GM18909 (cell line): ENCODE measurements around the gene CRY1.
A peak's percentile ranks its signal among the peaks of the same experiment; 100 is the strongest.
"Not testable (repeated sequence)": the region's sequence is repeated elsewhere in the genome, so short reads cannot be mapped to it uniquely, and the experiment has no call there.

Experiments
- ATAC-seq: cut with Tn5 transposase; IDR thresholded peaks from one replicate; pipeline ENCODE4 v1.9.1; 2021; ENCODE audit warnings: mild to moderate bottlenecking; ENCODE audit not compliant: unreplicated experiment, poor library complexity

The CRY1 gene

GRCh38 chr12:107019546-107019945 is 73.8 kb downstream of the CRY1 start:
- no peak for ATAC-seq

DNA sequence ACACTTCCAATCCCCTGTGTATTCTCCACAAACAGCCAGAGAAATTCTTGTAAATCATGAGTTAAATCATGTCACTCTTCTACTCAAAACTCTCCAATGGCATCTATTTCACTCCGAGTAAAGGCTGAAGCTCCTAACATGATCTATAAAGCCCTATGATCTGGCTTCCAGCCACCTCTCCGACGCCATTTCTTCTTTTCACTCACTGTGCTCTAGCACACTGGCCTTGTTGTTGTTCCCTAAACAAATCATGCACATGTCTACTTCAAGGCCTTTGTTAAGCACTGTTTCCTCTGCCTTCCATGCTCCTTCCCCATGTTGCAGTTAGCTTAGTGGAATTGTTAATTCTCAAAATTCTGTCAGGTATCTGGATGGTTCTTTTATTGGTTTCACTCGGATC is 76.3 kb downstream of the CRY1 start:
- ATAC-seq: no peak

DNA sequence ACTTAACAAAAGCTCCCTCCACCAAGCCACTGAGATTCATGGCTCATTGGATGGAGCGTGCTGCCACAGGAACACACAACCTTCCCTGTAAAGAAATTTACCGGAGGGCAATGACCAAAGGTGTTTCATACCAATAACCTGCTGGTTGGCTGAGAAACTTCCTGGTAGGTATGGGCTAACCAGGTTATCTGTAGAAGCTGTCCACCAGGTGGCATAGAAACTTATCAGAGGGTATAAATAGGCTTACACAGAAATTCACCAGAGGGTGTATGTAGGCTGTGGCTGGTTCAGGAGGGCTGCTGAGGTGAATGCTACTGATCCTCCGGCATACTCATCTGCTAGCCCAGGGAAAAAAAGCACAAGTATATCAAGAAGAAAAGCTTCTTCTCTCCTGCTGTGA is 79.3 kb downstream of the CRY1 start:
- ATAC-seq: no peak

GRCh38 chr12:107012736-107013425 is 80.5 kb downstream of the CRY1 start:
- ATAC-seq: no peak

- ATAC-seq: no peak
Measured at GRCh38 chr12:107011519-107011918, 81.8 kb downstream of the CRY1 start.

DNA sequence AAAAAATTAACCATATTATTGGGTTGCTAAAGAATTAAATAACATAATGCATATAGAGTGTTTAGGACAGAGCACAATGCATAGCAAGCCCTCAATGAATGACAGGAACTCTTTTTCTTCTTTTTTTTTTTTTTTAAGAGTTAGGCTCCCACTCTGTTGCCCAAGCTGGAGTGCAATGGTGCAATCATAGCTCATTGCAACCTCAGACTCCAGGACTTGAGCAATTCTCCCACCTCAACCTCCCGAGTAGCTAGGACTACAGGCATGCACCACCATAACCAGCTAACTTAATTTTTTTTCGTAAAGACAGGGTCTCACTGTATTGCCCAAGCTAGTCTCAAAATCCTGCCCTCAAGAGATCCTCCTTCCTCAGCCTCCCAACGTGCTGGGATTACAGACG is 85.9 kb downstream of the CRY1 start:
- no peak for ATAC-seq

DNA sequence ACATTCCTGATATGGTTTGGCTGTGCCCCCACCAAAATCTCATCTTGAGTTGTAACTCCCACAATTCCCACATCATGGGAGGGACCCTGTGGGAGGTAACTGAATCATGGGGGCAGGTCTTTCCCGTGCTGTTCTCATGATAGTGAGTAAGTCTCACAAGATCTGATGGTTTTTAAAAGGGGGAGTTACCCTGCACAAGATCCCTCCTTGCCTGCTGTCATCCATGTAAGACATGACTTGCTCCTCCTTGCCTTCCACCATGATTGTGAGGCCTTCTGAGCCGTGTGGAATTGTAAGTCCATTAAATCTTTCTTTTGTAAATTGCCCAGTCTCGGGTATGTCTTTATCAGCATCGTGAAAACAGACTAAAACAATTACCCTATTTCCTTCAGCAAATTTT is 90.7 kb downstream of the CRY1 start:
- not testable (repeated sequence) for ATAC-seq

- no peak for ATAC-seq
Measured at GRCh38 chr12:106999446-106999845, 93.9 kb downstream of the CRY1 start.

GRCh38 chr12:106997916-106998315 is 95.4 kb downstream of the CRY1 start:
- ATAC-seq: no peak

- not testable (repeated sequence) for ATAC-seq
Measured at GRCh38 chr12:106996102-106996501, 97.2 kb downstream of the CRY1 start.

- ATAC-seq: no peak
Measured at GRCh38 chr12:106994579-106995220, 98.6 kb downstream of the CRY1 start.

DNA sequence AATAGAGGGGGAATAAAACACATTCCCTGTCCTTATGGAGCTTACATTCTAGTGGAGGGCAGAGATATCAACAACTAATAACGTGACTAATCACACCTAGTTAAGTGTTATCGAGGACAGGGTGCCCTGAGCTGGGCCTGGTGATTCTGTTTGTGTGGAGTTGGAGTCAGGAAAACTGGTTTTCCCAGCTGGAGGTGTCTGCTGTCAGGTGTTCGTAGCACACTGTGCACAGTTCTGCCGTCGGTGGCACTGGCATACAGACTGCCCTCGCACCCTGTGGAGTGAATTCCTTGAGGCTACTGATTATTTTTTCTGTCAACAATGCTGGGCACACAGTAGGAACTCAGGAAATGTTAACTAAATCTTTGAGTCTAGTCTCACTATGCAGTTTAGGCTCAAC is 105.5 kb downstream of the CRY1 start:
- no peak for ATAC-seq

DNA sequence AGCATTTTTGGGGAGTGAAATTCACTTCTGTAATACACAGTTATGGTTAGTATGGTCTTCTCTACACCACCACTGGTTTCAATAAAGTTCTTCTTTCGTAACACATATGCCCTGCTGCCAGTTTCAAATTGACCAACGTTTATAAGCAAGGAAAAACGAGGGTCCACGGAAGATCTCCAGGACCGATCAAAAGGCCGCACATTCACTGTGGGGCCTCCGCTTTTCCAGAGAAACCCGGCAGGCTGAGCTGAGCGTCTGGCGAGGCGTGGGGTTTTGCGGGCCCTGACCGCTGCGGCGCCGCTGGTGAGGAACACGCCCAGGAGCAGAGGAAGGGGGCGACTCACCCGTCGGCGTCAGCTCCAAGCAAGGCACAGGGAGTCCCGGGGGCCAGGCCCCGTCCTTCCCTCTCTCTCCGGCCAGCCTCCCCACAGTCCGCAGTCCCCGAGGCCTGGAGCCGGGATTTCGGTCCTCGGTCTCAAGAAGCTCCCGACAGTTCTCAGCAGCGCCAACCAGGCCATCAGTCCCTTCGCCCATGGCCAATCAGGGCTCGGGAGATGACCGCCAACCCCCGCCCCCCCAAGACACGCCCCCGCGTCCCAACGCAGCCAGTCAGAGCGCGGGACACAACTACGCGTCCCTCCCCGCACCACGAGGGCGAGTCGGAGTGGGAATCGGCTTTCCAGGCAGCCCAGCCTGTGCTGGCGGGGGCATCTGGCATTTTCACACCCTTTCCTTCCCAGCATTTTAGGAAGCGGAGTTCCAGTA is 106.5 kb downstream of the CRY1 start, which contains the start of gene MTERF2:
Gene MTERF2 (minus strand): TSS at position 522 of the 765 bp plus-strand sequence. CDS start 8,432 bp downstream, outside the sequence.
- ATAC-seq: peak; percentile 93

DNA sequence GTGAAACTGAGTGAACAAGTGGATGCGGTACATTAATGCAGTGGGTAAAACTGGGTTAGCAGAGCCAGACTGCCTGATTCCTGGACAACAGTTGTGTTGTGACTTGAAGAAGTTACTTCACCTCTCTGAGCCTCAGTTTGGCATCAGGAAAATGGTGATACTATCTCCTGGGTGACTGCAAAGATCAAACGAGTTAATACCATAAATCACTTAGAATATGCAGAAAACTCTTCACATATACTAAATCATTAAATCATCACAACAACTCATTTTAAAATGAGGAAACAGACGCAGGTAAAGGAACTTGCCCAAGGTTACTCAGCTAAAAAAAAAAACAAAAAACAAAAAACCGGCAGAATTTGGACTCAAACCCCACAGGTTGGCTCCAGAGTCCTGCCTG is 107.2 kb downstream of the CRY1 start:
- no peak for ATAC-seq

GRCh38 chr12:106985479-106985878 is 107.9 kb downstream of the CRY1 start:
- no peak for ATAC-seq

DNA sequence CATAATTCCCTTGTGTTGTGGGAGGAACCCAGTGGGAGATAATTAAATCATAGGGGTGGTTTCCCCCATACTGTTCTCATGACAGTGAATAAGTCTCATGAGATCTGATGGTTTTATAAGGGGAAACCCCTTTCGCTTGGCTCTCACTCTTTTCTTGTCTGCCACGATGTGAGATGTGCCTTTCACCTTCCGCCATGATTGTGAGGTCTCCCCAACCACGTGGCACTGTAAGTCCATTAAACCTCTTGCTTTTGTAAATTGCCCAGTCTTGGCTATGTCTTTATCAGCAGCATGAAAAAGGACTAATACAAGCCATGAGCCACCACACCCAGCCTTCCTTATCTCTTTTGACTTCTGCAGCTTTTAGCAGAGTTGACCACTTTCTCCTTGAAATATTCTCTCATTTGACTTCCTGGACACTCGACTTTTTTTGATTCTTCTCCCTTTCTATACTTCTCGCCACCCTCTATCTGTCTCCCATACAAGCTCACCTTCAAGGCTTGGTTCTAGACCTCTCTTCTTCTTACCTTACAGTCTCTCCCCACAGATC is 108.7 kb downstream of the CRY1 start:
- ATAC-seq: no peak

DNA sequence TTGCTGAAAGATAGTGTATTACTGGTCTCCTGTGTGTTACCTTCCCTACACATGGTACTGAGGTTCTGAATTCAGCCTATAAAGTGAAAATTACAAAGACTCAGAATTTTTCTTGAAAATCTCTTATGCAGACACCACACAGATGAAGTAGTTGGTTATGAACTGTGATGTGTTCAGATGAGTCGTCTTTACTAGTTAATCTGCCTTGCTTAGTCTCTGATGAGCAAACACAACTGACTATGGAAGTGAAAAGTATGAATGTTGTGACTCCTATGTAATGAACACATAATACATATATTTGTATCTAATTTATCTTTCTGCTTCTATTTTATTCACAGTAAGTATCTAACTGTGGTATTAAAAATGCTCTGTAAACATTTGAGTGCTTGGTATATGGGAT is 111.1 kb downstream of the CRY1 start:
- no peak for ATAC-seq

- no peak for ATAC-seq
Measured at GRCh38 chr12:106981788-106982187, 111.6 kb downstream of the CRY1 start.

DNA sequence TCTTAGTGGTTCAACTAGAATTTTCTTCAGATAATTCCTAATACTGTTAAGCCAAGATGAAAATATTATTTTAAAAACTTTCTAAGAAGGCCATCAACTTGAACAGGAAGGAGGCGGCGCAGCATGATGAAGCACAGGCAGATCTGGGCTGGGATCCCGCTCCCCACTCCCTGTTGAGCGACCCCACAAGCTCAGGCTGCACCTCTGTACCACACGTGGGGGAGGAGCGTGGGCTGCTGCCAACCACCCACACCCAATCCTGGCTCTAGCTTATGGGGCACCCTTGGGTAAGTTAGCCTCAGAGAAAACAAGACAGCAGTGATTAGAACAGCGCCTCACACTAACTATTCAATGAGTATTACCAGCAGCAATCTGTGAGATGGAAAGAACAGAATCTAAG is 112.4 kb downstream of the CRY1 start:
- ATAC-seq: no peak

- no peak for ATAC-seq
Measured at GRCh38 chr12:106978035-106978800, 115.1 kb downstream of the CRY1 start.
